ENCODE measurements around the gene PCDHGA5. TPM values are rescaled to one million over a fixed set of nuclear protein-coding genes. Genes with fewer than 3 reads are reported as not detected.
A peak's percentile ranks its signal among the peaks of the same experiment; 100 is the strongest.

Gene PCDHGA5
- total and polyA plus RNA-seq, 2 of the 8 experiments (the other 6 are each of a cell fraction or from before 2014, with no cell fraction given) = 1.1 to 1.3 TPM

GRCh38 chr5:141319699-141320098 lies 44.3 kb upstream of the PCDHGA5 start:
- CTCF ChIA-PET (ENCODE audit: partially characterized antibody) = interaction anchor here (0.6 to 5.0 kb wide), 54 partner anchors 10 to 298 kb away, joined by 3 to 30 read pairs (median 5); partner anchors contain the start of genes PCDHB12, PCDHB13, PCDHB14 and PCDHB15
- no peak overlapping the region for H3K4ac ChIP-seq (replicated peaks; ENCODE audit: insufficient read length, low read depth, low read length)
- no peak overlapping the region for H2BK120ac ChIP-seq (replicated peaks; ENCODE audit: low read depth, low read length)
- H3K9me3 ChIP-seq (ENCODE audit: insufficient read depth in 2 of 2, low read depth in 1 of 2, low read length in 1 of 2) = peaks cover 22 to 27% of the 10 kb centered on the region in 2 experiments
- no peak overlapping the region for H4K5ac ChIP-seq (ENCODE audit: insufficient read length, low read depth, low read length)
- H3K23ac ChIP-seq (ENCODE audit: insufficient read length) = no peak overlapping the region
- POLR2A ChIA-PET (ENCODE audit: partially characterized antibody) = interaction anchor here (0.6 to 3.1 kb wide), 18 partner anchors 8 to 197 kb away, joined by 3 to 18 read pairs (median 5); partner anchors contain the start of genes PCDHB15, PCDHGA1, PCDHGA10 and PCDHGA2
- no peaks in the 10 kb centered on the region for H3K27me3 ChIP-seq (replicated peaks in 1 of 4; ENCODE audit: control insufficient read depth in 3 of 4, extremely low read depth in 1 of 4, insufficient read depth in 3 of 4, low read length in 3 of 4)
- peak overlapping the region; percentile 45 for H4K91ac ChIP-seq (replicated peaks; ENCODE audit: insufficient read length, low read length)
- H2BK15ac ChIP-seq (ENCODE audit: low read length) = no peak overlapping the region
- no peaks in the 10 kb centered on the region for H3K79me1 ChIP-seq (ENCODE audit: low read depth, low read length)
- H2BK5ac ChIP-seq (ENCODE audit: low read depth, low read length) = no peak overlapping the region
- H3K23me2 ChIP-seq (ENCODE audit: low read depth, low read length) = peaks cover 3% of the 10 kb centered on the region
- H3K79me2 ChIP-seq (ENCODE audit: control insufficient read depth in 1 of 2, insufficient read depth in 2 of 2, low read length in 2 of 2) = peaks cover 11 to 25% of the 10 kb centered on the region in 2 experiments
- H4K20me1 ChIP-seq (replicated peaks in 1 of 2; ENCODE audit: control insufficient read depth in 1 of 2, insufficient read depth in 2 of 2, low read length in 2 of 2) = no peaks in the 10 kb centered on the region
- H3K14ac ChIP-seq (ENCODE audit: insufficient read length) = no peak overlapping the region
- H3K4me2 ChIP-seq (ENCODE audit: insufficient read depth in 1 of 2, low read depth in 2 of 2, low read length in 2 of 2) = peak overlapping the region; percentile 66 to 74
- H3K4me1 ChIP-seq (replicated peaks in 1 of 4; ENCODE audit: control insufficient read depth in 3 of 4, insufficient read depth in 4 of 4, low read length in 3 of 4) = no peaks in the 10 kb centered on the region
- DNase-seq (ENCODE audit: low read depth in 1 of 2, low spot score in 2 of 2) = no peak
- H3K56ac ChIP-seq (replicated peaks; ENCODE audit: insufficient read length, low read depth, low read length) = no peak overlapping the region
- no peak overlapping the region for H2AFZ ChIP-seq (ENCODE audit: low read length)
- H2AK5ac ChIP-seq (ENCODE audit: low read depth, low read length) = peak overlapping the region; percentile 84; the same call in 1 of the 2 replicates
- H3K36me3 ChIP-seq (ENCODE audit: control insufficient read depth in 2 of 4, insufficient read depth in 4 of 4, low read length in 3 of 4) = peaks cover 5 to 27% (median 19%) of the 10 kb centered on the region in 4 experiments; a peak in 6 of 8 replicates
- whole genome bisulfite sequencing, 2 experiments (ENCODE audit: extremely low coverage in 1 of 2, insufficient coverage in 1 of 2, insufficient read length in 1 of 2, insufficient replicate concordance in 2 of 2, low coverage in 1 of 2, low lambda C conversion rate in 2 of 2, missing lambda C conversion rate in 1 of 2) = 84% methylated on average over 5 of the region's 5 CpGs; no CpG with 5 or more reads in 1 of the 2 experiments
- H2BK20ac ChIP-seq (ENCODE audit: low read length) = no peak overlapping the region
- H3K4me3 ChIP-seq (ENCODE audit: extremely low read depth in 1 of 4, insufficient read depth in 2 of 4, low read depth in 3 of 4, low read length in 4 of 4) = peak overlapping the region; percentile 79 to 99 (median 92)
- no peak overlapping the region for H2BK12ac ChIP-seq (ENCODE audit: low read depth, low read length)
- no peak overlapping the region for H4K8ac ChIP-seq (ENCODE audit: extremely low read depth, insufficient read depth, low read length)
- H3K9ac ChIP-seq (replicated peaks in 1 of 4; ENCODE audit: extremely low read depth in 1 of 4, low read depth in 3 of 4, low read length in 3 of 4) = peak overlapping the region in 1 of 4 experiments; percentile 42; a peak in 1 of 7 replicates
- H3K27ac ChIP-seq (ENCODE audit: low read depth, low read length) = no peak overlapping the region
- H3K18ac ChIP-seq (ENCODE audit: extremely low read depth, low read length) = no peak overlapping the region
- FAIRE-seq = peak; percentile 36
- TF ChIP-seq KDM1A (IDR thresholded peaks at IDR 0.05; ENCODE audit: borderline replicate concordance, low read length) = no peak
- TF ChIP-seq CHD1 (IDR thresholded peaks at IDR 0.05; ENCODE audit: low read depth, low read length) = no peak
- no peak for TF ChIP-seq SIRT6 (IDR thresholded peaks at IDR 0.05; ENCODE audit: low read length)
- TF ChIP-seq ATF2 (IDR thresholded peaks at IDR 0.05; ENCODE audit: low read length) = no peak
- TF ChIP-seq CBX8 (IDR thresholded peaks at IDR 0.05; ENCODE audit: borderline replicate concordance, low read depth, low read length) = no peak
- TF ChIP-seq BRCA1 (IDR thresholded peaks at IDR 0.05; ENCODE audit: low read depth, low read length) = no peak
- TF ChIP-seq HDAC2 (IDR thresholded peaks at IDR 0.05; ENCODE audit: borderline replicate concordance in 1 of 2, low read depth in 2 of 2, low read length in 2 of 2) = no peak
- no peak for TF ChIP-seq CEBPB (IDR thresholded peaks at IDR 0.05; ENCODE audit: low read depth, low read length)
- TF ChIP-seq TBP (IDR thresholded peaks at IDR 0.05; ENCODE audit: low read depth, low read length) = no peak
- TF ChIP-seq CTBP2 (IDR thresholded peaks at IDR 0.05; ENCODE audit: borderline replicate concordance, insufficient read depth, insufficient read length, low read length) = no peak

All from H1 (cell line).